ENCODE data around the gene FGB. TPM values are rescaled to one million over a fixed set of nuclear protein-coding genes. Genes with fewer than 3 reads are reported as not detected.

Gene FGB
- total RNA-seq, 4 donors from 2014 or later = not detected

GRCh38 chr4:154551872-154552686, 10.7 kb upstream of the FGB start:
- TF ChIP-seq CTCF (IDR thresholded peaks at IDR 0.05) = peak in 1 of 3 donors; percentile 8
- ATAC-seq (ENCODE audit: low FRiP score) (peak; percentile 72), DNase-seq (ENCODE audit: low spot score) (peak; percentile 33)

DNA sequence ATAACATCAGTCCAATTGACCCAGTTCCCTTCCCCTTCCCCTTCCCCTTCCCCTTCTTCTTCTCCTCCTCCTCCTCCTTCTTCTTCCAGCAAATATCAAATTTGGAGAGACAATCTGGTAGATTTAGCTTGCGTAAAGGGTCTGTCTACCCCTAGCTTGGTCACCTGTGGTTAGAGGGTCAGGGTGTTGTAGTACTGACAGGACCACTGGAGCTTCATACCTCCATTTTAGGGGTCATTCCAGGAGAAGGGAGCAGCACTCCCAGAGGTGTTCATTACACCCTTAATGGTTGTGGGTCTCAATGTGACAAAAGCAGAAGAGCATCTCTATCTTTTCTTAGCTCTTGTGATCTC, 3.7 kb upstream of the FGB start:
- TF ChIP-seq CTCF (IDR thresholded peaks at IDR 0.05) = no peak
- ATAC-seq (ENCODE audit: low FRiP score) = no peak
- DNase-seq (ENCODE audit: low spot score) = no peak

- ATAC-seq (ENCODE audit: low FRiP score) (no peak), DNase-seq (ENCODE audit: low spot score) (no peak)
- TF ChIP-seq CTCF (IDR thresholded peaks at IDR 0.05) = peak in 1 of 3 donors; percentile 55
These were observed 3.1 kb upstream of the FGB start for GRCh38 chr4:154559494-154560418.

DNA sequence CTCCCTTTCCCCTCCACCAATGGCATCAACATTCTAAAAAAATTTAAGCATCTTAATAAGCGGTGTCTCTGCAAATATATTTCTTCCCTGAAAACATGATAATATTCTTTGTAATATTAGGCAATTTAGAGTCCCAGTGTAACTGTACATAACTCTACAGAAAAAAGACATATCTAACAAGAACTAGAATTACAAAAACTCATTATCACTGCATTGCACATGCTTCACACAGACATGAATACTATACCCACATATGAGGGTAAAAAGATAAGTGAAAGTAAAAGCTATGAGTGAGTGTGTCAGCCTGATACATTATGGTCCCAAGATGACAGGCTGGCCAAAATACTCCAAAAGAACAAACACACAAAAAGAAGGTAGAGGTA, 2.4 kb upstream of the FGB start:
- no peak for ATAC-seq (ENCODE audit: low FRiP score)
- no peak for TF ChIP-seq CTCF (IDR thresholded peaks at IDR 0.05)
- DNase-seq (ENCODE audit: low spot score) = no peak

- ATAC-seq (ENCODE audit: low FRiP score) = peak; percentile 37
- DNase-seq (ENCODE audit: low spot score) = no peak
- no peak for TF ChIP-seq CTCF (IDR thresholded peaks at IDR 0.05)
These were observed 2.0 kb upstream of the FGB start for GRCh38 chr4:154560824-154561231.

GRCh38 chr4:154564311-154564710, 1.5 kb downstream of the FGB start:
- TF ChIP-seq CTCF (IDR thresholded peaks at IDR 0.05) = no peak
- no peak for ATAC-seq (ENCODE audit: low FRiP score)

More at GRCh38 chr4:154564311-154564710, 1.5 kb downstream of the FGB start:
- no peak for DNase-seq (ENCODE audit: low spot score)

All from omental fat pad (tissue), 4 donors.